HCT116 (cell line): ENCODE results near the gene CDC42EP5. TPM values are rescaled to one million over a fixed set of nuclear protein-coding genes. Genes with fewer than 3 reads are reported as not detected.

Experiments used
- ATAC-seq: fragments of 200-7000 bp; cut with Tn5 transposase; 2 replicates; pipeline ENCODE4 v1.9.1; 2020; ENCODE audit warnings: mild to moderate bottlenecking, moderate library complexity
- BruUV-seq: library from RNA; stranded (reverse); fragments of 400-500 nt; replicated peaks from 2 replicates; lab custom pipeline; 2021; lab: Mats Ljungman, UMichigan
- CTCF ChIA-PET: fragments of 300-600 bp; sonication (Branson Sonifier 250); formaldehyde crosslinking; loops from one replicate; lab custom pipeline; 2021; ENCODE audit warnings: antibody characterized with exemption; lab: Charles Lee
- POLR2A ChIA-PET: fragments of 300-600, 350-600 bp; sonication (Branson Sonifier 250); formaldehyde crosslinking; loops from one replicate; lab custom pipeline; 2021; ENCODE audit warnings: antibody characterized with exemption; lab: Charles Lee
- RAD21 ChIA-PET, 2 experiments: fragments of 300-600 bp; sonication (Branson Sonifier 250); formaldehyde crosslinking; loops; one replicate each; lab custom pipeline; 2023; ENCODE audit warnings: low total read pairs in 2 of 2; ENCODE audit not compliant: uncharacterized antibody in 2 of 2, unreplicated experiment in 2 of 2, low non-redundant PET in 1 of 2; lab: Charles Lee
- DNase-seq: peaks from one replicate; pipeline ENCODE4 v3.0.0-alpha.2; 2010; ENCODE audit warnings: low read depth, low spot score
- H2AFZ ChIP-seq: fragments of 200-600 bp; shearing (Covaris generic), sonication (generic); 2 replicates; pipeline ENCODE4 v1.6.1; 2017; ENCODE audit warnings: low read depth, mixed run types, mixed read lengths, antibody characterized with exemption, low read length; ENCODE audit not compliant: poor library complexity, severe bottlenecking
- H3K27ac ChIP-seq: 2 replicates; pipeline ENCODE4 v1.5.1; 2012; ENCODE audit warnings: low read depth, low read length
- H3K27me3 ChIP-seq: fragments of 200-600 bp; sonication (generic); 2 replicates; pipeline ENCODE4 v1.6.1; 2016; ENCODE audit warnings: mixed run types, low read length, mixed read lengths; ENCODE audit not compliant: insufficient read depth
- H3K36me3 ChIP-seq, 2 experiments: fragments of 200-500 bp in 1 of 2; fragments of 200-600 bp in 1 of 2; sonication (Bioruptor generic) in 1 of 2; sonication (generic) in 1 of 2; 2 replicates each; pipeline versions ENCODE4 v1.5.1 to v1.6.1; 2014 to 2016; ENCODE audit warnings: low read length in 2 of 2, inconsistent platforms in 1 of 2, mixed read lengths in 1 of 2, mixed run types in 1 of 2; ENCODE audit not compliant: insufficient read depth in 2 of 2, control insufficient read depth in 1 of 2
- H3K4me1 ChIP-seq, 2 experiments: fragments of 200-600 bp in 1 of 2; sonication (generic) in 1 of 2; 2 replicates each; pipeline versions ENCODE4 v1.5.1 to v1.6.1; 2012 to 2017; ENCODE audit warnings: low read length in 2 of 2, inconsistent platforms in 1 of 2, mild to moderate bottlenecking in 1 of 2, mixed read lengths in 1 of 2, mixed run types in 1 of 2, moderate library complexity in 1 of 2; ENCODE audit not compliant: insufficient read depth in 2 of 2, control insufficient read depth in 1 of 2
- H3K4me2 ChIP-seq: fragments of 200-600 bp; sonication (generic); 2 replicates; pipeline ENCODE4 v1.6.1; 2017; ENCODE audit warnings: mixed run types, low read length, mixed read lengths
- H3K4me3 ChIP-seq, 2 experiments: fragments of 200-600 bp in 1 of 2; sonication (generic) in 1 of 2; replicated peaks in 1 of 2; 2 replicates each; pipeline ENCODE4 v1.5.1; 2011 to 2016; ENCODE audit warnings: low read length in 2 of 2, control low read depth in 1 of 2, low read depth in 1 of 2, mild to moderate bottlenecking in 1 of 2, mixed read lengths in 1 of 2, mixed run types in 1 of 2
- H3K79me2 ChIP-seq: fragments of 200-600 bp; sonication (generic); 2 replicates; pipeline ENCODE4 v1.6.1; 2017; ENCODE audit warnings: mild to moderate bottlenecking, mixed run types, low read length, moderate library complexity, mixed read lengths; ENCODE audit not compliant: insufficient read depth
- H3K9ac ChIP-seq: fragments of 200-600 bp; sonication (generic); 2 replicates; pipeline ENCODE4 v1.6.1; 2016; ENCODE audit warnings: low read length, mixed read lengths
- H3K9me2 ChIP-seq: fragments of 200-600 bp; sonication (generic), shearing (Covaris generic); 2 replicates; pipeline ENCODE4 v1.6.1; 2017; ENCODE audit warnings: mixed run types, mild to moderate bottlenecking, moderate library complexity; ENCODE audit not compliant: insufficient read depth
- H3K9me3 ChIP-seq, 2 experiments: fragments of 200-500 bp in 1 of 2; fragments of 200-600 bp in 1 of 2; sonication (Bioruptor generic) in 1 of 2; sonication (generic) in 1 of 2; 2 replicates each; pipeline ENCODE4 v1.6.1; 2014 to 2017; ENCODE audit warnings: low read length in 2 of 2, mixed read lengths in 2 of 2, inconsistent platforms in 1 of 2, low read depth in 1 of 2, mild to moderate bottlenecking in 1 of 2, mixed run types in 1 of 2, moderate library complexity in 1 of 2; ENCODE audit not compliant: control insufficient read depth in 1 of 2, insufficient read depth in 1 of 2
- H4K20me1 ChIP-seq: fragments of 200-600 bp; sonication (generic), shearing (Covaris generic); 2 replicates; pipeline ENCODE4 v1.6.1; 2017; ENCODE audit warnings: mixed run types, mild to moderate bottlenecking, moderate library complexity; ENCODE audit not compliant: insufficient read depth
- CBX3 ChIP-seq: IDR thresholded peaks from 2 replicates; pipeline ENCODE4 v1.6.1; 2012; ENCODE audit warnings: low read depth
- EGR1 ChIP-seq: IDR thresholded peaks from 2 replicates; pipeline ENCODE4 v1.6.1; 2012; ENCODE audit warnings: low read depth
- ELF1 ChIP-seq: IDR thresholded peaks from 2 replicates; pipeline ENCODE4 v1.6.1; 2012; ENCODE audit warnings: low read depth, borderline replicate concordance
- EZH2 ChIP-seq: fragments of 200-600 bp; sonication (generic); IDR thresholded peaks from 2 replicates; pipeline ENCODE4 v1.6.1; 2017; ENCODE audit warnings: antibody characterized with exemption, mixed run types
- FOSL1 ChIP-seq: IDR thresholded peaks from 2 replicates; pipeline ENCODE4 v1.6.1; 2012; ENCODE audit warnings: low read depth
- MAX ChIP-seq: IDR thresholded peaks from 2 replicates; pipeline ENCODE4 v1.6.1; 2012
- POLR2A ChIP-seq: IDR thresholded peaks from 2 replicates; pipeline ENCODE4 v1.7.0; 2011; ENCODE audit warnings: borderline replicate concordance; ENCODE audit not compliant: insufficient read depth, insufficient read length; ENCODE audit errors: extremely low read depth
- RAD21 ChIP-seq: IDR thresholded peaks from 2 replicates; pipeline ENCODE4 v1.6.1; 2012; ENCODE audit warnings: low read depth, mild to moderate bottlenecking
- REST ChIP-seq: IDR thresholded peaks from 2 replicates; pipeline ENCODE4 v1.6.1; 2012; ENCODE audit warnings: low read depth
- SIN3A ChIP-seq: IDR thresholded peaks from 2 replicates; pipeline ENCODE4 v1.6.1; 2012; ENCODE audit warnings: low read depth
- SP1 ChIP-seq: IDR thresholded peaks from 2 replicates; pipeline ENCODE4 v1.6.1; 2012; ENCODE audit warnings: low read depth
- TCF7L2 ChIP-seq: IDR thresholded peaks from 2 replicates; pipeline ENCODE4 v1.7.0; 2011; ENCODE audit warnings: borderline replicate concordance, inconsistent platforms; ENCODE audit not compliant: insufficient read depth, insufficient read length; ENCODE audit errors: extremely low read depth
- ZFX ChIP-seq: fragments of 450-650 bp; IDR thresholded peaks from 2 replicates; pipeline ENCODE4 v1.6.1; 2017
- ZNF274 ChIP-seq: fragments of 200-500 bp; sonication (Bioruptor generic); IDR thresholded peaks from 2 replicates; pipeline ENCODE4 v1.6.1; 2014; ENCODE audit warnings: mild to moderate bottlenecking, low read depth, low read length, inconsistent platforms
- intact Hi-C: fragments of 100-400 bp; cut with micrococcal nuclease; formaldehyde crosslinking; loops from 2 replicates; pipeline ENCODE4 v1.10.0; 2022
- total RNA-seq: library from RNA; stranded (reverse); gene quantifications from one replicate; pipeline ENCODE4 v1.2.1, GENCODE V29; 2021; ENCODE audit not compliant: unreplicated experiment
- TF ChIP-seq, protein P1 (sequence below), 3 experiments: fragments of 200-600 bp in 1 of 3; sonication (generic) in 1 of 3; IDR thresholded peaks in 2 of 3; conservative IDR thresholded peaks in 1 of 3; 2 replicates each; pipeline ENCODE4 v1.5.1; 2012 to 2017; ENCODE audit warnings: low read depth in 2 of 3, low read length in 2 of 3, antibody characterized with exemption in 1 of 3, borderline replicate concordance in 1 of 3, control low read depth in 1 of 3, mild to moderate bottlenecking in 1 of 3, mixed read lengths in 1 of 3, mixed run types in 1 of 3, moderate library complexity in 1 of 3; ENCODE audit not compliant: insufficient read depth in 1 of 3

CDC42EP5 gene
- total RNA-seq, 1 experiment from 2014 or later, result 0.64 TPM

- Histone ChIP-seq H3K36me3 (peaks cover 47 to 60% of the 10 kb centered on the region in 2 experiments; a peak in 3 of 4 replicates), H3K4me2 (peak overlapping the region; percentile 89), H3K79me2 (peaks cover 95% of the 10 kb centered on the region), H3K9ac (peak overlapping the region; percentile 98; the same call in 1 of the 2 replicates), H3K9me3 (no peaks in the 10 kb centered on the region), H3K27me3 (no peaks in the 10 kb centered on the region), H3K4me3 (0 out of 4 replicates have a peak overlapping the region, but pooled peaks have one; percentile 9 to 97), H3K4me1 (peaks cover 12 to 25% of the 10 kb centered on the region in 2 experiments; a peak in 3 of 4 replicates), H2AFZ (no peak overlapping the region), H4K20me1 (peaks cover 7% of the 10 kb centered on the region; the same call in 1 of the 2 replicates), H3K9me2 (no peaks in the 10 kb centered on the region), H3K27ac (peak overlapping the region; percentile 4; the same call in 1 of the 2 replicates)
- ChIA-PET POLR2A (interaction anchor here (0.9 kb wide), 1 partner anchor 9 kb away, joined by 3 read pairs; no protein-coding TSS in a partner anchor), CTCF (no interaction called here), RAD21 (no interaction called here)
- intact Hi-C loops, result no loop called here
- DNase-seq (no peak), ATAC-seq (no peak)
- no peak for TF ChIP-seq SIN3A
- TF ChIP-seq SP1, result no peak
- TF ChIP-seq EZH2, result no peak
- BruUV-seq, result no TSS peak
Measured at GRCh38 chr19:54451331-54451871, 21.7 kb downstream of the CDC42EP5 start.

DNA sequence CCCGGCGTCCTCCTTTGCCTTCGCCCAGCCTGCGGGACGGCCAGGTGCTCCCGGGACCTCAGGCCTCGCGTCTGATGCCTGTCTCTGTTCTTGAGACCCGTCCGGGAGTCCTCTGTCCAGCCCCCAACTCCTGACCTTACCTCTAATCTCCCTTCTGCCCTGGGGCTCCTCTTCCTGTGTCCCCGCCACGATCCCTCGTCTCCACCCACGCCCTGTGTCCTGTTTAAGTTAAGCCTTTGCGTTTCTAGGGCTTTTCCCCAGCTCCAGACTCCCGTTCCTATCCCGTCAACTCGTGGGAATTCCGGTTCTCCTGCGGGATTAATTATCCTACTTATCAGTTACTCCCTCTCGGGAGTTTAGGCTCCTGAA, 23.4 kb downstream of the CDC42EP5 start:
- Histone ChIP-seq H2AFZ (no peak overlapping the region), H3K9ac (peak overlapping the region; percentile 98), H3K4me3 (peak overlapping the region; percentile 64 to 97), H3K79me2 (peaks cover 86% of the 10 kb centered on the region), H3K9me2 (no peaks in the 10 kb centered on the region), H4K20me1 (peaks cover 7% of the 10 kb centered on the region; the same call in 1 of the 2 replicates), H3K4me1 (peaks cover 12 to 25% of the 10 kb centered on the region in 2 experiments; a peak in 3 of 4 replicates), H3K27ac (peak overlapping the region; percentile 90), H3K4me2 (peak overlapping the region; percentile 89), H3K36me3 (peaks cover 34 to 46% of the 10 kb centered on the region in 2 experiments), H3K9me3 (no peaks in the 10 kb centered on the region), H3K27me3 (no peaks in the 10 kb centered on the region)
- ChIA-PET RAD21 (no interaction called here), CTCF (no interaction called here), POLR2A (interaction anchor here (2.0 kb wide), 1 partner anchor 11 kb away, joined by 12 read pairs; no protein-coding TSS in a partner anchor)
- ATAC-seq (no peak), DNase-seq (no peak)
- no TSS peak for BruUV-seq
- intact Hi-C loops, result loop anchor here (1.0 kb wide), 1 partner anchor 14 kb away; the partner anchor contains the start of gene LENG9
- TF ChIP-seq FOSL1 (no peak), MAX (no peak), RAD21 (no peak), SIN3A (no peak), EZH2 (no peak), ZFX (no peak; the same call in 1 of the 2 replicates), TCF7L2 (no peak), REST (no peak), ZNF274 (no peak), POLR2A (no peak), ELF1 (no peak), CBX3 (no peak), EGR1 (no peak; the same call in 1 of the 2 replicates)
- TF ChIP-seq, protein P1, sequence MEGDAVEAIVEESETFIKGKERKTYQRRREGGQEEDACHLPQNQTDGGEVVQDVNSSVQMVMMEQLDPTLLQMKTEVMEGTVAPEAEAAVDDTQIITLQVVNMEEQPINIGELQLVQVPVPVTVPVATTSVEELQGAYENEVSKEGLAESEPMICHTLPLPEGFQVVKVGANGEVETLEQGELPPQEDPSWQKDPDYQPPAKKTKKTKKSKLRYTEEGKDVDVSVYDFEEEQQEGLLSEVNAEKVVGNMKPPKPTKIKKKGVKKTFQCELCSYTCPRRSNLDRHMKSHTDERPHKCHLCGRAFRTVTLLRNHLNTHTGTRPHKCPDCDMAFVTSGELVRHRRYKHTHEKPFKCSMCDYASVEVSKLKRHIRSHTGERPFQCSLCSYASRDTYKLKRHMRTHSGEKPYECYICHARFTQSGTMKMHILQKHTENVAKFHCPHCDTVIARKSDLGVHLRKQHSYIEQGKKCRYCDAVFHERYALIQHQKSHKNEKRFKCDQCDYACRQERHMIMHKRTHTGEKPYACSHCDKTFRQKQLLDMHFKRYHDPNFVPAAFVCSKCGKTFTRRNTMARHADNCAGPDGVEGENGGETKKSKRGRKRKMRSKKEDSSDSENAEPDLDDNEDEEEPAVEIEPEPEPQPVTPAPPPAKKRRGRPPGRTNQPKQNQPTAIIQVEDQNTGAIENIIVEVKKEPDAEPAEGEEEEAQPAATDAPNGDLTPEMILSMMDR (IDR thresholded peaks at IDR 0.05 in 2 of 3, conservative IDR thresholded peaks at IDR 0.05 in 1 of 3; ENCODE audit: borderline replicate concordance in 1 of 3, insufficient read depth in 1 of 3, low read depth in 2 of 3, low read length in 2 of 3), result no peak
